Thyroid gland (tissue), 4 donors: Measurements from ENCODE around the gene ALKBH7. TPM values are rescaled to one million over a fixed set of nuclear protein-coding genes. Genes with fewer than 3 reads are reported as not detected.

Experiments used
- DNase-seq, 2 donors: peaks; one replicate each; pipeline ENCODE4 v3.0.0-alpha.2; 2019
- H3K27ac ChIP-seq, 3 donors: fragments of 200-600 bp; sonication (generic); 1 replicate in 2 of 3; 2 replicates in 1 of 3; pipeline ENCODE4 v1.5.1; 2016 to 2019; ENCODE audit warnings: mild to moderate bottlenecking in 1 of 3, moderate library complexity in 1 of 3
- H3K27me3 ChIP-seq: fragments of 200-600 bp; sonication (generic); one replicate; pipeline ENCODE4 v1.5.1; 2019
- H3K36me3 ChIP-seq, 2 donors: fragments of 200-600 bp; sonication (generic); one replicate each; pipeline ENCODE4 v1.5.1; 2016 to 2019
- H3K4me1 ChIP-seq, 2 donors: fragments of 200-600 bp; sonication (generic); one replicate each; pipeline ENCODE4 v1.5.1; 2017 to 2019
- H3K4me3 ChIP-seq, 3 donors: fragments of 200-600 bp; sonication (generic); replicated peaks in 1 of 3; 1 replicate in 2 of 3; 2 replicates in 1 of 3; pipeline ENCODE4 v1.5.1; 2016; ENCODE audit warnings: mild to moderate bottlenecking in 1 of 3
- H3K9me3 ChIP-seq: fragments of 200-600 bp; sonication (generic); one replicate; pipeline ENCODE4 v1.5.1; 2017
- CTCF ChIP-seq, 6 experiments: fragments of 200-600 bp in 3 of 6; fragments of 450-650 bp in 3 of 6; sonication (generic) in 3 of 6; IDR thresholded peaks; one replicate each; pipeline ENCODE4 v1.5.1; 2016 to 2019; ENCODE audit warnings: antibody characterized with exemption in 6 of 6, mild to moderate bottlenecking in 2 of 6, inconsistent platforms in 1 of 6, moderate library complexity in 1 of 6
- POLR2A ChIP-seq, 2 donors: fragments of 450-650 bp; IDR thresholded peaks; one replicate each; pipeline ENCODE4 v1.6.1; 2017; ENCODE audit warnings: antibody characterized with exemption in 2 of 2, mild to moderate bottlenecking in 2 of 2, moderate library complexity in 1 of 2
- WGBS, 2 donors: methylation state at CpG; one replicate each; pipeline ENCODE4 v1.1.5; 2017; 5-methylcytosine and 5-hydroxymethylcytosine counted together
- intact Hi-C: fragments of 100-400 bp; cut with DNase I; formaldehyde crosslinking; loops from one replicate; pipeline ENCODE4 v1.15.1; 2023
- total RNA-seq, 4 donors: library from RNA; depleted of rRNA; stranded (reverse); fragments of >200 nt; gene quantifications; one replicate each; pipeline ENCODE4 v1.2.3, GENCODE V29; 2016

Gene ALKBH7
- total RNA-seq, 4 donors from 2014 or later, result 71.8 to 146 (median 91.4) TPM

GRCh38 chr19:6364353-6364752 lies 8.2 kb upstream of the ALKBH7 start:
- intact Hi-C loops, result no loop called here
- H3K27ac ChIP-seq, result no peak overlapping the region
- TF ChIP-seq CTCF (IDR thresholded peaks at IDR 0.05), result no peak
- no peak for TF ChIP-seq POLR2A (IDR thresholded peaks at IDR 0.05)
- no peaks in the 10 kb centered on the region for H3K9me3 ChIP-seq
- DNase-seq, result no peak
- peaks cover 40 to 45% of the 10 kb centered on the region in 2 donors for H3K36me3 ChIP-seq
- H3K27me3 ChIP-seq, result no peaks in the 10 kb centered on the region
- no peak overlapping the region for H3K4me3 ChIP-seq
- 97% methylated on average over 18 to 21 of the region's 21 CpGs for WGBS, 2 donors
- peaks cover 4 to 14% of the 10 kb centered on the region in 2 donors for H3K4me1 ChIP-seq

GRCh38 chr19:6373096-6373812 lies 660 bp downstream of the ALKBH7 start:
- H3K27me3 ChIP-seq, result no peaks in the 10 kb centered on the region
- TF ChIP-seq CTCF (IDR thresholded peaks at IDR 0.05), result no peak
- no peak for TF ChIP-seq POLR2A (IDR thresholded peaks at IDR 0.05)
- 2 to 3% methylated on average over 21 to 35 of the region's 53 CpGs for WGBS, 2 donors
- peak; percentile 97 to 98 for DNase-seq
- H3K9me3 ChIP-seq, result no peaks in the 10 kb centered on the region
- intact Hi-C loops, result loop anchor here (10.0 kb wide), 1 partner anchor 52 kb away; the partner anchor contains the start of gene KHSRP
- peak overlapping the region; percentile 95 to 96 (median 95) for H3K4me3 ChIP-seq
- peaks cover 9 to 21% of the 10 kb centered on the region in 2 donors for H3K36me3 ChIP-seq
- peaks cover 17 to 24% of the 10 kb centered on the region in 2 donors for H3K4me1 ChIP-seq
- peak overlapping the region; percentile 93 to 99 (median 98) for H3K27ac ChIP-seq

GRCh38 chr19:6373813-6374108 lies 1.2 kb downstream of the ALKBH7 start:
- WGBS, 2 donors, result 27 to 41% methylated on average over 5 of the region's 5 CpGs
- Histone ChIP-seq H3K36me3 (peaks cover 5 to 16% of the 10 kb centered on the region in 2 donors), H3K9me3 (no peaks in the 10 kb centered on the region), H3K27ac (peak overlapping the region; percentile 7 to 54 (median 48)), H3K4me1 (peaks cover 20 to 28% of the 10 kb centered on the region in 2 donors), H3K27me3 (no peaks in the 10 kb centered on the region), H3K4me3 (peak overlapping the region in 1 of 3 donors; percentile 95)
- intact Hi-C loops, result loop anchor here (10.0 kb wide), 1 partner anchor 51 kb away; the partner anchor contains the start of gene KHSRP
- no peak for DNase-seq
- no peak for TF ChIP-seq POLR2A (IDR thresholded peaks at IDR 0.05)
- TF ChIP-seq CTCF (IDR thresholded peaks at IDR 0.05), result no peak

- Histone ChIP-seq H3K27ac (peak overlapping the region in 1 of 3 donors; percentile 48), H3K36me3 (peaks cover 3 to 11% of the 10 kb centered on the region in 2 donors), H3K27me3 (no peaks in the 10 kb centered on the region), H3K4me3 (no peak overlapping the region), H3K4me1 (peaks cover 20 to 28% of the 10 kb centered on the region in 2 donors), H3K9me3 (no peaks in the 10 kb centered on the region)
- 74 to 75% methylated on average over 19 to 21 of the region's 29 CpGs for WGBS, 2 donors
- no peak for DNase-seq
- intact Hi-C loops, result loop anchor here (10.0 kb wide), 1 partner anchor 51 kb away; the partner anchor contains the start of gene KHSRP
- TF ChIP-seq CTCF (IDR thresholded peaks at IDR 0.05), result no peak
- no peak for TF ChIP-seq POLR2A (IDR thresholded peaks at IDR 0.05)
These were observed 1.6 kb downstream of the ALKBH7 start for GRCh38 chr19:6374161-6374709.
